ENCODE measurements around the gene CNTN4.

Gene CNTN4

DNA sequence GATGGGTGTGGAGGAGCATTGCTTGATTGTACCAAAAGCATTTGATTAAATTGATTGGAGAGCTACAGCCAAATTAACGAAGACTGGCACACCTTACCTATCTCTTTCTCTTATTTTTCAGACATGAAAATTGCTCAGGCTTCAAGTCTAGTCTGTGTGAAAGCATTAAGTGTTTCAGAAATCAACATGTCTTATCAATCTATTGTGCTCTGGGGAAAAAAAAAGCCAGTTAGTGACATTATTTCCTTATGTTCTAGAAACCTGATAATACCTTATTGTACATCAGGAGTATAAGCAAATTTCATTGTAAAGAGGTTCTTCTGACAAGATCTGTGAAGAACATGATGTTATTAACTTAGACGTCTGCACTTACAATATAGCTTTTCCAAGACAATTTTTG lies 546.3 kb downstream of the CNTN4 start:
- TF ChIP-seq, protein P1, sequence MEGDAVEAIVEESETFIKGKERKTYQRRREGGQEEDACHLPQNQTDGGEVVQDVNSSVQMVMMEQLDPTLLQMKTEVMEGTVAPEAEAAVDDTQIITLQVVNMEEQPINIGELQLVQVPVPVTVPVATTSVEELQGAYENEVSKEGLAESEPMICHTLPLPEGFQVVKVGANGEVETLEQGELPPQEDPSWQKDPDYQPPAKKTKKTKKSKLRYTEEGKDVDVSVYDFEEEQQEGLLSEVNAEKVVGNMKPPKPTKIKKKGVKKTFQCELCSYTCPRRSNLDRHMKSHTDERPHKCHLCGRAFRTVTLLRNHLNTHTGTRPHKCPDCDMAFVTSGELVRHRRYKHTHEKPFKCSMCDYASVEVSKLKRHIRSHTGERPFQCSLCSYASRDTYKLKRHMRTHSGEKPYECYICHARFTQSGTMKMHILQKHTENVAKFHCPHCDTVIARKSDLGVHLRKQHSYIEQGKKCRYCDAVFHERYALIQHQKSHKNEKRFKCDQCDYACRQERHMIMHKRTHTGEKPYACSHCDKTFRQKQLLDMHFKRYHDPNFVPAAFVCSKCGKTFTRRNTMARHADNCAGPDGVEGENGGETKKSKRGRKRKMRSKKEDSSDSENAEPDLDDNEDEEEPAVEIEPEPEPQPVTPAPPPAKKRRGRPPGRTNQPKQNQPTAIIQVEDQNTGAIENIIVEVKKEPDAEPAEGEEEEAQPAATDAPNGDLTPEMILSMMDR (conservative IDR thresholded peaks at IDR 0.05; ENCODE audit: control insufficient read depth, insufficient read depth, low read depth, low read length) = no peak

DNA sequence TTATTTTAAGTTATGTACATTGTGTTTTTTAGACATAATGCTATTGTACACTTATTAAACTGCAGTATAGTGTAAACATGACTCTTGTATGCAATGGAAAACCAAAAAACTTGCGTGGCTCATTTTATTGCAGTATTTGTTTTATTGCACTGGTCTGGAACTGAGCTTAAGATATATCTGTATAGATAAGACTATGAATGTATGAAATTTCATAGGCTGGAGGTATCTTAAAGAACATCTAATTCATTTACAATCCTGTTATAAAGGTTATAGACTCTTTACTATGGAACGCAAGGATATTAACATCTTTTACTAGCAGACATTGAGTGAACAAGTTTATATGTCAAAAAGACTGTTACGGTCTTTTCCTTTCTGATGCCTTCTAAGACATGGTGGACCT lies 552.1 kb downstream of the CNTN4 start:
- DNase-seq (ENCODE audit: low read depth) = no peak
- TF ChIP-seq, protein P1 (conservative IDR thresholded peaks at IDR 0.05; ENCODE audit: control insufficient read depth, insufficient read depth, low read depth, low read length) = no peak
- H3K4me3 ChIP-seq (ENCODE audit: control insufficient read depth, low read depth, low read length) = no peak overlapping the region

More for the DNA sequence above, 546.3 kb downstream of the CNTN4 start:
- no peak for DNase-seq (ENCODE audit: low read depth)
- H3K4me3 ChIP-seq (ENCODE audit: control insufficient read depth, low read depth, low read length) = no peak overlapping the region

DNA sequence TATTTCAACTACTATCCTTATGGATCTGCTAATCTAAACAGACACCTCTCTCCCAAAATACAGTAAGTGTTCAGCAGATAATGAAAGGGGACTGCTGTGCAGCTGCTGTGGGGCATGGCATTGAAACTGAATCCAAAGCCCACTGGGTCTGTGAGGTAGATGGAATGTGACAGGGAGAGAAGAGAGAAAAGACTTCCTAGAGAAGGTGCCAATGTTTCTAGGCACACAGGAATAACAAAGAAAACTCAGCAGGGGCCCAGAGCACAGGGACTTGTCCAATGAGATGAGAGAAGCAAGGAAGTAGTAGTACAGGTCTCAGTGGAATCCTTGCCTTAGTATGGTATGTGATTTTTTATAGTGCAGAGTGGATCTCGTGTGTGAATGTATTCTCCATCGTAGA lies 553.7 kb downstream of the CNTN4 start:
- H3K4me3 ChIP-seq (ENCODE audit: control insufficient read depth, low read depth, low read length) = no peak overlapping the region
- TF ChIP-seq, protein P1 (conservative IDR thresholded peaks at IDR 0.05; ENCODE audit: control insufficient read depth, insufficient read depth, low read depth, low read length) = no peak
- no peak for DNase-seq (ENCODE audit: low read depth)

DNA sequence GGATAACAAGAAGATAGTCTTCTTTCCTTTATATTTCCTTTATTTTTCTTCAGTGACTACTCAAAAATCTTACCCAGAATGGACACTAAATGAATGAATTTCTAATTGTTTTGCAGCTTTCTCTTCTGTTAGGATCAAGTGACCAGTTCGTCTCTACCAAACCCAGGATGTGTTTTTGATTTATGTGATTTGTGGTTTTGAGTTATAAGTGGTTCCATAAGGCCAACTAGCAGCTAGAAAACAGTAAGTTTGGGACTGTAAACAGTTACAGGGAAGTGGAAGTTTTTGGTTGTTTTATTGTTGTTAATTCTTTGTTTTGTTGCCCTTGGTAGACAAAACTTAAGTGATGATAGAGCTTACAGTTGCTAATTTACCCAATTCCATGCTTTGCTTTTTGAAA lies 555.0 kb downstream of the CNTN4 start:
- TF ChIP-seq, protein P1 (conservative IDR thresholded peaks at IDR 0.05; ENCODE audit: control insufficient read depth, insufficient read depth, low read depth, low read length) = no peak
- DNase-seq (ENCODE audit: low read depth) = no peak
- no peak overlapping the region for H3K4me3 ChIP-seq (ENCODE audit: control insufficient read depth, low read depth, low read length)

DNA sequence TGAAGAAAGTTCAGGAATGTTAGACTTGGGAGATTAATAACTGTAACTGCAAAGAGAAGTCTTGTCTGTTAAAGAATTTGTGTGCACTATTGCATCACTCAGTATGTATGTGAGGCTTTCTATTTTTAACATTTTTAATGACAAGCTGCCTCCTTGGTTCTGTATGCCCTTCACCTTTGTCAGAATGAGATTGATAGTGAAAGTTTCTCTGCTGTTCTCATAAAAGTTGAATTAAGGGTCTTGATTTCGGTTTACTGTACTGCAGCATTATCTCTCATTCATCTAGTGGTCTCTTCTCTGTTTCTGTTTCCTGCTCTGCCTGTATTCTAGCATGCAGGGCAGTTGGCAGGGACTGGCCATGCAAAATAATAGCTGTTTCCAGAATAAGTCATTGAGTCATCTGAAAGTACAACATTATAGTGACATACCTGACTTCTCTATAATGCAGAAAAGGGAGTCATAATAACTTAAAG lies 556.6 kb downstream of the CNTN4 start:
- TF ChIP-seq, protein P1 (conservative IDR thresholded peaks at IDR 0.05; ENCODE audit: control insufficient read depth, insufficient read depth, low read depth, low read length) = no peak
- H3K4me3 ChIP-seq (ENCODE audit: control insufficient read depth, low read depth, low read length) = no peak overlapping the region
- DNase-seq (ENCODE audit: low read depth) = no peak

DNA sequence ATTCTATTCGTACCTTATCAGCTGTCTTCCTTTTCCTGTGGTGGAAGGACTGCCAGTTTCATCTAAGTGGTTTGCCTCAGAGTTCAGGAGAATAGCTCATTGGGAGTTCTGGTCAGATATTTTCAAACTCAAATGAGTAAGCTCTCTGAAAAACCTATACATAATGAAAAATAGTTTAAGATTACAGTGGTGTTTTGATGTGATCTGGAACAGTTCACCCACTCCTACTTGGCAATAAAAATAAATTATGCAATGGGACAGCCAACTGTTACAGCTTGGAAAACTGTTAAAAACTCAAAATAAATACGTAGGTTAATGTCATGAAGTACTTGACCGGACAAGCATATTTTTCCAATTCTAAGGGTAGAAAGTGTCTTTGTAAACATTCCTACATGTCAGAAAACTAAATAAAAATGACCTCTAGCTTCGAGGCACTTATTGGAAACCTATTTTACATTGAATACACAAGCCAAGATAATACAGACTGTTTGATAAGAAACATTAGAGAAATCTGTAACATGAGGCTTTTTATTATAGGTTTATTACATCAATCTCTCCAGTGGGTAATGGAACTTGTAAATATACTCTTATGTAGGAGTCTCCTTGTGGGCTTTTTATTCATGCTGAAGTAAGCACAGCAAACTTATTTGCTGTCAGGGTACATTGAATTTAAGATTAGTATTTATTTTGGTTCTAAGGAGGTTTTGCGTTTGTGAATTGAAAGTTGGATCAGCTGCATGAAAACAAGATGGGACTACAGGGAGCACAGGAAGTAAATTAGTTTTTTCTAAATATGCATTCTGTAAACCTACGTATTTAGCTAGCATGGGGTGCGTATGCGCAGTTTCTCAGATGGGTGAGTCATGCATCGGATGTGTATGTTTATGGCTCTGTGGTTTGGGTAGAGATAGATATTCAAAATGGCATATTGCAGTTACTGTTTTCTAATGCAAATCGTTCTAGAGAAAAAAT lies 558.4 kb downstream of the CNTN4 start:
- TF ChIP-seq, protein P1 (conservative IDR thresholded peaks at IDR 0.05; ENCODE audit: control insufficient read depth, insufficient read depth, low read depth, low read length) = no peak
- H3K4me3 ChIP-seq (ENCODE audit: control insufficient read depth, low read depth, low read length) = no peak overlapping the region
- DNase-seq (ENCODE audit: low read depth) = peak; percentile 14
